ENCODE results near the gene KCNJ11. TPM values are rescaled to one million over a fixed set of nuclear protein-coding genes. Genes with fewer than 3 reads are reported as not detected.
A peak's percentile ranks its signal among the peaks of the same experiment; 100 is the strongest.

KCNJ11 gene
- total and polyA plus RNA-seq, 2 of the 8 experiments (the other 6 are each of a cell fraction or from before 2014, with no cell fraction given), result 3.8 to 6.3 TPM

- Histone ChIP-seq H3K79me1 (ENCODE audit: low read depth, low read length) (no peaks in the 10 kb centered on the region; the same call in 1 of the 2 replicates), H3K27me3 (replicated peaks in 1 of 4; ENCODE audit: control insufficient read depth in 3 of 4, extremely low read depth in 1 of 4, insufficient read depth in 3 of 4, low read length in 3 of 4) (peaks cover 0 to 7% (median 0%) of the 10 kb centered on the region in 4 experiments; a peak in 4 of 7 replicates), H4K20me1 (replicated peaks in 1 of 2; ENCODE audit: control insufficient read depth in 1 of 2, insufficient read depth in 2 of 2, low read length in 2 of 2) (peaks cover 0 to 5% of the 10 kb centered on the region in 2 experiments), H3K23ac (ENCODE audit: insufficient read length) (no peak overlapping the region), H3K36me3 (ENCODE audit: control insufficient read depth in 2 of 4, insufficient read depth in 4 of 4, low read length in 3 of 4) (no peaks in the 10 kb centered on the region), H2AFZ (ENCODE audit: low read length) (peak overlapping the region; percentile 11; the same call in 1 of the 2 replicates), H3K23me2 (ENCODE audit: low read depth, low read length) (no peaks in the 10 kb centered on the region), H2BK5ac (ENCODE audit: low read depth, low read length) (no peak overlapping the region; the same call in 1 of the 2 replicates), H4K91ac (replicated peaks; ENCODE audit: insufficient read length, low read length) (peak overlapping the region; percentile 66), H4K5ac (ENCODE audit: insufficient read length, low read depth, low read length) (peak overlapping the region; percentile 9), H3K14ac (ENCODE audit: insufficient read length) (no peak overlapping the region), H4K8ac (ENCODE audit: extremely low read depth, insufficient read depth, low read length) (peak overlapping the region; percentile 58), H2BK20ac (ENCODE audit: low read length) (no peak overlapping the region), H3K9me3 (ENCODE audit: insufficient read depth in 2 of 2, low read depth in 1 of 2, low read length in 1 of 2) (no peaks in the 10 kb centered on the region), H2BK120ac (replicated peaks; ENCODE audit: low read depth, low read length) (no peak overlapping the region), H2BK12ac (ENCODE audit: low read depth, low read length) (no peak overlapping the region), H3K4me3 (ENCODE audit: extremely low read depth in 1 of 4, insufficient read depth in 2 of 4, low read depth in 3 of 4, low read length in 4 of 4) (peak overlapping the region; percentile 51 to 80 (median 60)), H3K56ac (replicated peaks; ENCODE audit: insufficient read length, low read depth, low read length) (no peak overlapping the region), H3K79me2 (ENCODE audit: control insufficient read depth in 1 of 2, insufficient read depth in 2 of 2, low read length in 2 of 2) (no peaks in the 10 kb centered on the region), H3K18ac (ENCODE audit: extremely low read depth, low read length) (no peak overlapping the region; the same call in 1 of the 2 replicates), H3K9ac (replicated peaks in 1 of 4; ENCODE audit: extremely low read depth in 1 of 4, low read depth in 3 of 4, low read length in 3 of 4) (no peak overlapping the region), H2BK15ac (ENCODE audit: low read length) (no peak overlapping the region), H3K27ac (ENCODE audit: low read depth, low read length) (no peak overlapping the region), H3K4me1 (replicated peaks in 1 of 4; ENCODE audit: control insufficient read depth in 3 of 4, insufficient read depth in 4 of 4, low read length in 3 of 4) (peaks cover 0 to 9% (median 2%) of the 10 kb centered on the region in 4 experiments; a peak in 3 of 7 replicates), H3K4ac (replicated peaks; ENCODE audit: insufficient read length, low read depth, low read length) (no peak overlapping the region), H3K4me2 (ENCODE audit: insufficient read depth in 1 of 2, low read depth in 2 of 2, low read length in 2 of 2) (peak overlapping the region; percentile 68 to 71), H2AK5ac (ENCODE audit: low read depth, low read length) (no peak overlapping the region)
- CTCF ChIA-PET (ENCODE audit: partially characterized antibody), result interaction anchor here (0.5 to 38.8 kb wide), 28 partner anchors 8 to 184 kb away, joined by 3 to 1414 read pairs (median 4); partner anchors contain the start of genes ABCC8 and USH1C
- DNase-seq (ENCODE audit: low read depth in 1 of 2, low spot score in 2 of 2) (peak; percentile 53 to 92), FAIRE-seq (no peak)
- POLR2A ChIA-PET (ENCODE audit: partially characterized antibody), result interaction anchor here (1.4 to 2.2 kb wide), 2 partner anchors 12 to 86 kb away, joined by 4 to 6 read pairs; no protein-coding TSS in a partner anchor
- WGBS, 2 experiments (ENCODE audit: extremely low coverage in 1 of 2, insufficient coverage in 1 of 2, insufficient read length in 1 of 2, insufficient replicate concordance in 2 of 2, low coverage in 1 of 2, low lambda C conversion rate in 2 of 2, missing lambda C conversion rate in 1 of 2), result 10% methylated on average over 34 of the region's 55 CpGs; no CpG with 5 or more reads in 1 of the 2 experiments
- no peak for TF ChIP-seq CHD1 (IDR thresholded peaks at IDR 0.05; ENCODE audit: low read depth, low read length)
- TF ChIP-seq EZH2 (IDR thresholded peaks at IDR 0.05; ENCODE audit: low read depth, low read length, severe bottlenecking), result no peak
- peak; percentile 38 for TF ChIP-seq KDM4A (IDR thresholded peaks at IDR 0.05; ENCODE audit: low read depth, low read length, severe bottlenecking)
- TF ChIP-seq NANOG (IDR thresholded peaks at IDR 0.05; ENCODE audit: insufficient read depth, low read depth, low read length, poor library complexity, severe bottlenecking), result no peak
- TF ChIP-seq TAF7 (optimal IDR thresholded peaks at IDR 0.05; ENCODE audit: borderline replicate concordance, low read depth, low read length), result no peak
- TF ChIP-seq CBX8 (IDR thresholded peaks at IDR 0.05; ENCODE audit: borderline replicate concordance, low read depth, low read length), result no peak
- TF ChIP-seq JUN (IDR thresholded peaks at IDR 0.05; ENCODE audit: low read depth, low read length), result no peak
- peak; percentile 31; the same call in 1 of the 2 replicates for TF ChIP-seq TCF12 (IDR thresholded peaks at IDR 0.05; ENCODE audit: low read depth, low read length)
- TF ChIP-seq RBBP5 (IDR thresholded peaks at IDR 0.05; ENCODE audit: borderline replicate concordance, low read depth, low read length), result no peak
- no peak for TF ChIP-seq POLR2A (IDR thresholded peaks at IDR 0.05; ENCODE audit: control extremely low read depth in 1 of 2, low read depth in 2 of 2, low read length in 2 of 2)
- no peak; the same call in 1 of the 2 replicates for TF ChIP-seq TBP (IDR thresholded peaks at IDR 0.05; ENCODE audit: low read depth, low read length)
Observed at GRCh38 chr11:17389211-17389956, 925 bp upstream of the KCNJ11 start.
